Thyroid gland (tissue), 4 donors: ENCODE results near the gene SVOP. TPM values are rescaled to one million over a fixed set of nuclear protein-coding genes. Genes with fewer than 3 reads are reported as not detected.

ENCODE experiments used
- DNase-seq, 2 donors: peaks; one replicate each; pipeline ENCODE4 v3.0.0-alpha.2; 2019
- H3K27ac ChIP-seq, 3 donors: fragments of 200-600 bp; sonication (generic); 1 replicate in 2 of 3; 2 replicates in 1 of 3; pipeline ENCODE4 v1.5.1; 2016 to 2019; ENCODE audit warnings: mild to moderate bottlenecking in 1 of 3, moderate library complexity in 1 of 3
- H3K27me3 ChIP-seq: fragments of 200-600 bp; sonication (generic); one replicate; pipeline ENCODE4 v1.5.1; 2019
- H3K36me3 ChIP-seq, 2 donors: fragments of 200-600 bp; sonication (generic); one replicate each; pipeline ENCODE4 v1.5.1; 2016 to 2019
- H3K4me1 ChIP-seq, 2 donors: fragments of 200-600 bp; sonication (generic); one replicate each; pipeline ENCODE4 v1.5.1; 2017 to 2019
- H3K4me3 ChIP-seq, 3 donors: fragments of 200-600 bp; sonication (generic); replicated peaks in 1 of 3; 1 replicate in 2 of 3; 2 replicates in 1 of 3; pipeline ENCODE4 v1.5.1; 2016; ENCODE audit warnings: mild to moderate bottlenecking in 1 of 3
- H3K9me3 ChIP-seq: fragments of 200-600 bp; sonication (generic); one replicate; pipeline ENCODE4 v1.5.1; 2017
- CTCF ChIP-seq, 6 experiments: fragments of 200-600 bp in 3 of 6; fragments of 450-650 bp in 3 of 6; sonication (generic) in 3 of 6; IDR thresholded peaks; one replicate each; pipeline ENCODE4 v1.5.1; 2016 to 2019; ENCODE audit warnings: antibody characterized with exemption in 6 of 6, mild to moderate bottlenecking in 2 of 6, inconsistent platforms in 1 of 6, moderate library complexity in 1 of 6
- POLR2A ChIP-seq, 2 donors: fragments of 450-650 bp; IDR thresholded peaks; one replicate each; pipeline ENCODE4 v1.6.1; 2017; ENCODE audit warnings: antibody characterized with exemption in 2 of 2, mild to moderate bottlenecking in 2 of 2, moderate library complexity in 1 of 2
- WGBS, 2 donors: methylation state at CpG; one replicate each; pipeline ENCODE4 v1.1.5; 2017; 5-methylcytosine and 5-hydroxymethylcytosine counted together
- intact Hi-C: fragments of 100-400 bp; cut with DNase I; formaldehyde crosslinking; loops from one replicate; pipeline ENCODE4 v1.15.1; 2023
- total RNA-seq, 4 donors: library from RNA; depleted of rRNA; stranded (reverse); fragments of >200 nt; gene quantifications; one replicate each; pipeline ENCODE4 v1.2.3, GENCODE V29; 2016

SVOP gene
- total RNA-seq, 4 donors from 2014 or later = not detected

- no peaks in the 10 kb centered on the region for H3K36me3 ChIP-seq
- H3K27me3 ChIP-seq = no peaks in the 10 kb centered on the region
- H3K4me3 ChIP-seq = no peak overlapping the region
- no peak overlapping the region for H3K27ac ChIP-seq
- H3K9me3 ChIP-seq = no peaks in the 10 kb centered on the region
- TF ChIP-seq POLR2A (IDR thresholded peaks at IDR 0.05) (no peak), CTCF (IDR thresholded peaks at IDR 0.05) (no peak)
- intact Hi-C loops = no loop called here
- no peaks in the 10 kb centered on the region for H3K4me1 ChIP-seq
- 45 to 52% methylated on average over 1 of the region's 1 CpG for WGBS, 2 donors
- no peak for DNase-seq
Observed at GRCh38 chr12:108940138-108940537, 80.7 kb downstream of the SVOP start.

GRCh38 chr12:108939594-108939993 lies 81.3 kb downstream of the SVOP start:
- intact Hi-C loops = no loop called here

GRCh38 chr12:108938247-108938924 lies 82.5 kb downstream of the SVOP start:
- Histone ChIP-seq H3K4me1 (no peaks in the 10 kb centered on the region), H3K27ac (no peak overlapping the region), H3K4me3 (no peak overlapping the region), H3K36me3 (no peaks in the 10 kb centered on the region), H3K27me3 (no peaks in the 10 kb centered on the region), H3K9me3 (no peaks in the 10 kb centered on the region)
- TF ChIP-seq POLR2A (IDR thresholded peaks at IDR 0.05) (no peak), CTCF (IDR thresholded peaks at IDR 0.05) (no peak)
- DNase-seq = no peak
- 85 to 91% methylated on average over 13 of the region's 13 CpGs for WGBS, 2 donors
- intact Hi-C loops = no loop called here

More at GRCh38 chr12:108939594-108939993, 81.3 kb downstream of the SVOP start:
- Histone ChIP-seq H3K4me1 (no peaks in the 10 kb centered on the region), H3K27me3 (no peaks in the 10 kb centered on the region), H3K27ac (no peak overlapping the region), H3K4me3 (no peak overlapping the region), H3K36me3 (no peaks in the 10 kb centered on the region), H3K9me3 (no peaks in the 10 kb centered on the region)
- no peak for DNase-seq
- WGBS, 2 donors = 46 to 74% methylated on average over 1 of the region's 1 CpG
- TF ChIP-seq CTCF (IDR thresholded peaks at IDR 0.05) (no peak), POLR2A (IDR thresholded peaks at IDR 0.05) (no peak)

DNA sequence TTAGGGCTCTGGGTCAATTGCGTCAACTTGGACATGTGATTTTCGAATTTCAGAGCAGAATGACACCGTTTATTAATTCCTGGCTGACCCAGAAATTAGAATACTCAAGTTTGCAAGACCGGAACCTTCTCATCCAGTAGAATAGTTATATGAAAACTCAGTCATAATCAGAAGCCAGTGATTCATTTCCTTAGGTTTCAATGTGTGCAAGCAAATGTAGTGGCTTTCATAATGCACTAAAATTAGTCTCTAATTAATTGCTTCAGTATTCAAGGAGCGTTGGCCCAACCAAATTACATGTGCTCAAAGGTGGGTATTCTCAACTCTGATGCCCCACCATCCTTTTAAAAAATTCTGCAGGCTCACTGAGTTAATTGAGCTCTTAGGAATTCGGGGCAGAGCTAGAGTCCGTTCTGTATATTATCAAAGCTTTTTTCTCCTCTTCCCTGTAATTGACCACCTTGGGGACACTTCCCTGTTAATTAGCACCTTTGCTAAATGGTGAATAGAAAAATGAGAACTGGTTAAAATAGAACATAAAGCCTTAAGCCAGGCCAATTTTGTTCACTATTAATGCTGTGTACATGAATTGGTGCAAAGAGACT lies 85.6 kb downstream of the SVOP start:
- no peak for TF ChIP-seq CTCF (IDR thresholded peaks at IDR 0.05)
- TF ChIP-seq POLR2A (IDR thresholded peaks at IDR 0.05) = no peak
- 74 to 76% methylated on average over 7 of the region's 7 CpGs for WGBS, 2 donors
- Histone ChIP-seq H3K27ac (no peak overlapping the region), H3K27me3 (no peaks in the 10 kb centered on the region), H3K36me3 (no peaks in the 10 kb centered on the region), H3K4me3 (no peak overlapping the region), H3K9me3 (no peaks in the 10 kb centered on the region), H3K4me1 (no peaks in the 10 kb centered on the region)
- intact Hi-C loops = no loop called here
- no peak for DNase-seq

DNA sequence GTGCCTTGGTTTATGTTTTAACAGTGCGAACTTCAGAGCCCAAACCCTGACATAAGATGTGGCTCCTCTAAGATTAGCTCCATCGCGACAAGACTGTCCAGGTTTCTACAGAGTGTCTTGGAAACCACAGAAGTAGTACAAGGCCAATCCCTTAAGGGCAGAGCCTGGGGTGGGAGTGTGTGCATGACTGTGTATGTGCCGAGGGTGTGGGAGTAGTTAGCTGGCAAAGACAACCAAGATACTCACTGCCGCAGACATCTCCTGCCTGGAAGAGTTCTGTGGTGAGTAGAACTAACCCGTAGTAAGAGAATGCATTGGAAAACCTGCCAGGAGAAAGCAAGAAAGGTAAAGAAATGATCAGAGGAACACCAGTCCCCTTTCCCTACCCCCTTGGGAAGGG lies 86.9 kb downstream of the SVOP start:
- no peaks in the 10 kb centered on the region for H3K27me3 ChIP-seq
- H3K27ac ChIP-seq = no peak overlapping the region
- H3K36me3 ChIP-seq = no peaks in the 10 kb centered on the region
- TF ChIP-seq CTCF (IDR thresholded peaks at IDR 0.05) (no peak), POLR2A (IDR thresholded peaks at IDR 0.05) (no peak)
- no peak for DNase-seq
- H3K4me3 ChIP-seq = no peak overlapping the region
- H3K4me1 ChIP-seq = no peaks in the 10 kb centered on the region
- no peaks in the 10 kb centered on the region for H3K9me3 ChIP-seq
- WGBS, 2 donors = 81 to 88% methylated on average over 6 of the region's 6 CpGs
- intact Hi-C loops = no loop called here
